Stimulated activated effector memory CD8-positive, alpha-beta T cell treated with anti-CD3 and anti-CD28 coated beads, Interleukin-12 subunit alpha, Interleukin-12 subunit beta, amount 100 ng/mL, for 72 hours (primary cell): ENCODE results near the gene STX12.
A peak's percentile ranks its signal among the peaks of the same experiment; 100 is the strongest.
"Not testable (repeated sequence)": the region's sequence is repeated elsewhere in the genome, so short reads cannot be mapped to it uniquely, and the experiment has no call there.

Source experiments
- ATAC-seq: fragments of 150-1000 bp; cut with Tn5 transposase; 2 replicates; pipeline ENCODE4 v1.10.0; 2021
- DNase-seq, 2 donors: peaks; one replicate each; pipeline ENCODE4 v3.0.0; 2021 to 2022; ENCODE audit warnings: low spot score in 2 of 2
- H3K27ac Mint-ChIP-seq: one replicate; pipeline ENCODE4 v1.8.0; 2022; ENCODE audit warnings: mild to moderate bottlenecking, mixed read lengths
- H3K36me3 Mint-ChIP-seq: one replicate; pipeline ENCODE4 v1.8.0; 2022; ENCODE audit warnings: mild to moderate bottlenecking, mixed read lengths
- H3K4me1 Mint-ChIP-seq: one replicate; pipeline ENCODE4 v1.8.0; 2022; ENCODE audit warnings: mixed read lengths
- H3K4me3 Mint-ChIP-seq: one replicate; pipeline ENCODE4 v1.8.0; 2022; ENCODE audit warnings: mild to moderate bottlenecking, mixed read lengths
- H3K9me3 Mint-ChIP-seq: one replicate; pipeline ENCODE4 v1.8.0; 2022; ENCODE audit warnings: mixed read lengths

STX12 gene

DNA sequence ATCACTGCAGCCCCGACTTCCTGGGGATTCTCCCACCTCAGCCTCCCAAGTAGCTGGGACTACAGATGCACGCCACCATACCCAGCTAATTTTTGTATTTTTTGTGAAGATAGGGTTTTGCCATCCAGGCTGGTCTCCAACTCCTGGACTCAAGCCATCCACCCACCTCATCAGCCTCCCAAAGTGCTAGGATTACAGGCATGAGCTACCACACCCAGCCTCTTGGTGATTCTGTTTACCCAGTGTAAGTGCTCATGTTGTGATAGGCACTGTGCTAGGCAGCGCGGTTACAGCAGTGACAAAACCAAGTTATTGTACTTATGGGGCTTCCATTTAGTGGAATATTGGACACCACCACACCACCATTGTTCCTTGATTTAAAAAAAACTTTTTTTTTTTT is 9.7 kb upstream of the STX12 start:
- no peak for DNase-seq
- H3K9me3 Mint-ChIP-seq = no peaks in the 10 kb centered on the region
- no peak overlapping the region for H3K4me3 Mint-ChIP-seq
- peaks cover 34% of the 10 kb centered on the region for H3K36me3 Mint-ChIP-seq
- no peaks in the 10 kb centered on the region for H3K4me1 Mint-ChIP-seq
- H3K27ac Mint-ChIP-seq = peak overlapping the region; percentile 56
- no peak for ATAC-seq

DNA sequence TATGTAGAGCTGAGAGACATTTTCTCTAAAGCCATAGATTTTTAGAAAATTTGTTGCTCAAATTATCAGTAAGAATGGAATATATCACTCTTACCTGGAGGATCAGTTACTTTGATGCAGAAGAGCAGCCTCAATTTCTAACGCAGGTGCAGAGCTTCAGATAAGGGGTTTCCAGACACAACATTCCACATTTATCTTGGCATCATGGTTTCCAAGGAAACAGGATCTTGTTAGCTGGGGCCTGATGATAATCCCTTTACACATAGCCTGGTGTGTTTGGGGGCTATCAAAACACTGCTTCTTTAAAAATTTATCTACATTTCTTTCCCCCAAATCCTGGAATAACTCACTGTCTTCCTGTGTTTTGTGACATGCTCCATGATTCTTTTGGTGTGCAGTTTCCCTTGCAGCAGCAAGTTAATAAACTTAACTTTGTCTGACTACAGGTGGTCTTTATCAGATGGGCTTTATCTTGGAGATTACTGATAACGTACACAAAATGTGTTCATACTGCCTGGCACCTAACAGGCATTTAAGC is 2.7 kb upstream of the STX12 start:
- Mint-ChIP-seq H3K36me3 (peaks cover 14% of the 10 kb centered on the region), H3K4me3 (no peak overlapping the region), H3K27ac (no peak overlapping the region), H3K9me3 (no peaks in the 10 kb centered on the region), H3K4me1 (peaks cover 1% of the 10 kb centered on the region)
- no peak for DNase-seq
- ATAC-seq = no peak

DNA sequence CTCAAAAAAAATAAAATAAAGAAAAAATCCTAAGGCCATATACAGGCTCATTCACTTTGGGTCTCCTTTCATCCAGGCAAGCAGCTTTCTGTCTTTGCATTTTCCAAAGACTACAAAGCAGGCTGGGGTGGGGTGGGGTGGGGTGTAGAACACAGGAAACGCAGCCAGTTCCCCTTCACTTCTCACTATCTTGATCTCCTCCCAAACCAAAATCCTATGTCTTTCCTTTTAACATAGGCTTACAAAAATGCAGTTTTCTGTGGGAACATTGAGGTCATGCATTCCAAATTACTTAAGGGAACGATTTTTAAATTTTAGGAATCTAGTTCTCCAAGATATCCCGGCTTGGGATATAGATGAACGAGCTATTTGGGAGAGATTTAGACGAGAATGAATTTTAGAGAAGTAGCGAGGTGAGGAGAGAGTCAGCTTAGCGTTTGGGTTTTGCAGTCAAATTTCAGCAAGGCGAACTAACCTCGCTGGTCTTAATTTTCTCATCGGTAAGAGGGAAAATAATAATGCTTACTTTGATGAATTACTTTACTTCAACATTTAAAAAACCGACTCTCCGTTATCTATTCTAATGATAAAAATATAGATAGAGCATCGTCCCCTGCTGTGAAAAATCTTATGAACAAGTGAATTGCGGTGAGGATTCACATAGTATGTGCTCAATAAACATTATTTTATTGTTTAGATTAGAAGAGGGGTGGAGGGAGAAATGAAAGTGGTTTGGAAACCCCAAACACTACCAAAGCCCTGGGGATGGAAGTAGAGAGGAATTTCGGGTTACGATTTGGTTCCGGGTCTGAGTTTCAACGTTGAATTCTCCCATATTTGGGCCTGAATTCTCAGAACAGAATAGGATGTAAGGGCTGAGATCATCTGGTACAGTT is 735 bp upstream of the STX12 start:
- H3K36me3 Mint-ChIP-seq = peaks cover 14% of the 10 kb centered on the region
- peaks cover 15% of the 10 kb centered on the region for H3K4me1 Mint-ChIP-seq
- peak overlapping the region; percentile 92 for H3K27ac Mint-ChIP-seq
- H3K4me3 Mint-ChIP-seq = peak overlapping the region; percentile 83
- DNase-seq = no peak
- no peaks in the 10 kb centered on the region for H3K9me3 Mint-ChIP-seq
- no peak for ATAC-seq

DNA sequence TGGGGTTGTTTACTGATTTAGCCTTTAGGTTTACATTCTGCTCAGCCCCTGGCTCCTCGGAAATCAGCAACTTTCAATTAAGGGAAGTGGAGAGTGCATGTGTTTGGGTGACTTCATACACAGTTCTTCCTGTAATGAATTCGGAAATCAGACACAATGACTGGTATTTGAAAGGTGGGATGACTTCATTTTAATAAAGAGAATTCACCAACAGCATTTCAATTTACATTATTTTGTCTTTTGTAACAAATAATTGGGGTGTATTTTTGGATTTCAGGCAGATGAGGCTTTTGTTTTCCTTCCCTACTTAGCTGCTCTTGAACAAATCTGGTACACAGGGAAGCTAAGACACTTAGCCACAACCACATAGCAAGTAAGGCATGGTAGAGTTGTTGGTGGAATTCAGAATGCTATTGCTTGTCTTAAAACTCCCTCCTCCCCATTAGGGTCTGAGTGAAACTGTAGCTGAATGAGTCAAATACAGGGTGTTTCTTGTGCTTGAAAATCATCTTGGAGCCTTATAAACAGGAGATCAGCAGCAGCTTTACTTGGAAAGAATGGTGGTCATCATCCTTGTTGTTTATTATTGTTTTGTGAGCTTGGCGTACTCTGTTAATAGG is 917 bp downstream of the STX12 start:
- DNase-seq = no peak
- ATAC-seq = peak; percentile 27
- Mint-ChIP-seq H3K27ac (peak overlapping the region; percentile 92), H3K36me3 (peaks cover 14% of the 10 kb centered on the region), H3K9me3 (no peaks in the 10 kb centered on the region), H3K4me1 (peaks cover 15% of the 10 kb centered on the region), H3K4me3 (peak overlapping the region; percentile 83)

DNA sequence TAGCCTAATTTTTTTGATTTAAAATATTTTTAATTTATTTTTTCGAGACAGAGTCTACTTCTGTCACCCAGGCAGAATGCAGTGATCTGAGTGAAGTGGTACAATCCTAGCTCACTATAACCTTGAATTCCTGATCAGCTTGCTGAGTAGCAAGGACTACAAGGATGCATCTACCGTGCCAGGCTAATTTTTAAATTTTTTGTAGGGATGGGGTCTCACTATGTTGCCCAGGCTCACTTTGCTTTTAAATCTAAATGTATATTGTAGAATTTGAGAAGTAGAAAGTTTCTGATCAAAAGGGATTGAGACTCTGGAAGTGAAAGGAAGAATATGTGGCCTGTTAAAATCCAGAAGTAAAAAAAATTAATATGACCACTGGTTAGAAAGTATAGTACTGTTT is 1.6 kb downstream of the STX12 start:
- H3K4me3 Mint-ChIP-seq = peak overlapping the region; percentile 83
- ATAC-seq (no peak), DNase-seq (no peak)
- peaks cover 17% of the 10 kb centered on the region for H3K36me3 Mint-ChIP-seq
- H3K9me3 Mint-ChIP-seq = no peaks in the 10 kb centered on the region
- H3K4me1 Mint-ChIP-seq = peaks cover 22% of the 10 kb centered on the region
- no peak overlapping the region for H3K27ac Mint-ChIP-seq

DNA sequence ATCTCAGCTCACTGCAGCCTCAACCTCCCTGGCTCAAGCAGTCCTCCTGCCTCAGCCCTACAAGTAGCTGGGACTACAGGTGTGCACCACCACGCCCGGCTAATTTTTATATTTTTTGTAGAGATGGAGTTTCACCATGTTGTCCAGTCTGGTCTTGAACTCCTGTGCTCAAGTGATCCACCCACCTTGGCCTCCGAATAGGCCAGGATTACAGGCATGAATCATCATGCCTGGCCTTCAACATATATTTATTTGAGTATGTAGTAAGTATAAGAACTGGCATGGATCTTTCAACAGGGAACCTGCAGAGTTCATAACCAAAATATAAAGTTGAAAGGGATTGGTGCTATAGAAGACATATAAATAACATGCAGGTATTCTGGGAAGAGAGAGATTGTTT is 2.3 kb downstream of the STX12 start:
- H3K27ac Mint-ChIP-seq, H3K9me3 Mint-ChIP-seq, ATAC-seq, H3K4me3 Mint-ChIP-seq, DNase-seq: not testable (repeated sequence)
- H3K4me1 Mint-ChIP-seq = peaks cover 26% of the 10 kb centered on the region
- peaks cover 24% of the 10 kb centered on the region for H3K36me3 Mint-ChIP-seq

DNA sequence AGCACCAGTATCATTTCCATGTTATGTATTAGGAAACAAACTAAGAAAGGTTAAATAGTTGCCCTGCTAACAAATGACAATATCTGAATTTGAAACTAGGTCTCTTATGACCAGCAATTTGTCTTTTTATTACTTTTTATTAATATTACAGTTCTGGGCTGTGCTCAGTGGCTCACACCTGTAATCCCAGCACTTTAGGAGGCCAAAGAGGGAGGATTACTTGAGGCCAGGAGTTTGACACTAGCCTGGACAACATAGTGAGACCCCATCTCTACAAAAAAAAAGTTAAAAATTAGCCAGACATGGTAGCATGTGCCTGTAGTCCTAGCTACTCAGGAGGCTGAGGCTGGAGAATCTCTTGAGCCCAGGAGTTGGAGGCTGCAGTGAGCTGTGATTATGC is 3.3 kb downstream of the STX12 start:
- not testable (repeated sequence) for ATAC-seq, H3K9me3 Mint-ChIP-seq, H3K4me3 Mint-ChIP-seq, DNase-seq
- peak overlapping the region; percentile 20 for H3K27ac Mint-ChIP-seq
- H3K36me3 Mint-ChIP-seq = peaks cover 26% of the 10 kb centered on the region
- peaks cover 26% of the 10 kb centered on the region for H3K4me1 Mint-ChIP-seq

DNA sequence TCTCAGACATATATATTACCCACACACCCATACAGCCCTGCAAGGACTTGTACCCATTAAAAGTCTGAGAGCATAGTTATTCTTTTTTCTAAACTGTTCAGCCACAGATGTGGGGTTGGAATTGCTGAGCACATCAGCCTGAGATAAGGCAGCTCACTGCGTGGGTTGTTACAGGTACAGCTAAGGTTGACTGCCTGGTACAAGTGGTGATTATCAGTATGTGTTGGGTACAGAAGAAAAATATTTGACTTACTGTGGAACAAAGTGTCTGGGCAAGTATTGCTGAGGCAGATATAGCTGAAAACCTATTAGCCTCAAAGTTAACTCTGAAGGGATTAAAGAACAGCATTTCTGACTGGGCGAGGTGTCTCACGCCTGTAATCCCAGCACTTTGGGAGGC is 5.0 kb downstream of the STX12 start:
- no peak overlapping the region for H3K4me3 Mint-ChIP-seq
- peaks cover 21% of the 10 kb centered on the region for H3K36me3 Mint-ChIP-seq
- ATAC-seq = no peak
- peaks cover 32% of the 10 kb centered on the region for H3K4me1 Mint-ChIP-seq
- H3K27ac Mint-ChIP-seq = no peak overlapping the region
- no peak for DNase-seq
- H3K9me3 Mint-ChIP-seq = no peaks in the 10 kb centered on the region

DNA sequence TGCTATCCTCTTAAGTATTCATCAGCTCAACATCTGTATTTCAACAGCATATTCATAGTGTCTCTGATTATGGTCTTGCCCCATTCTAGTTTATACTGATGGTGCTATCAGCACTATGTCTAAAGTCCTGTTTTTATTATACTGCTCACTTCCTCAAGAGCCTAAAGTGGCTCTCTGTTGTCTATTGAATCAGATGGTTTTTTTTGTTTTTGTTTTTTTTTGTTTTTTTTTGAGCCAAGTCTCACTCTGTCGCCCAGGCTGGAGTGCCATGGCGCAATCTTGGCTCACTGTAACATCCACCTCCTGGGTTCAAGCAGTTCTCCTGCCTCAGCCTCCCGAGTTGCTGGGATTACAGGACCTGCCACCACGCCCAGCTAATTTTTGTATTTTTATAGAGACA is 6.1 kb downstream of the STX12 start:
- no peak overlapping the region for H3K4me3 Mint-ChIP-seq
- peak overlapping the region; percentile 32 for H3K27ac Mint-ChIP-seq

DNA sequence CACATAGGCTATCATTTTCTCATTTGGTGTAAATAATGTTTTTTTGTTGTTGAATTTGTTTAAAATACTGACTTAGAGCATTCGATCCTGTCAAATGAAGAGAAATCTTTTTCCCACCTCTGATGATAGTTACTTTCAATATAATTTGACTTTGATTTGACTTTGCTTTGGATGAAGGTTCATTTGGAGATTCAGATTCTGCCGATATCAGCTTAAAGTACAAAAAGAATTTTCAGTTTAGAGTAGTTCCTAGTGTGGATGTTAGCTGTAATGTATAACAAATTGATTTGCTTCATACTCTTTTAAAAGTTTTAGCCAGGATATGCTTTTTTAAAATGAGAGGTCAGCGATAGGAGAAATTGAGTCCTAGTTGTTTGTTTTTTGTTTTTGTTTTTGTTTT is 9.9 kb downstream of the STX12 start:
- ATAC-seq (no peak), DNase-seq (no peak)
- Mint-ChIP-seq H3K36me3 (peaks cover 19% of the 10 kb centered on the region), H3K4me1 (peaks cover 34% of the 10 kb centered on the region), H3K4me3 (no peak overlapping the region), H3K9me3 (no peaks in the 10 kb centered on the region), H3K27ac (no peak overlapping the region)

More for the DNA sequence above, 6.1 kb downstream of the STX12 start:
- no peaks in the 10 kb centered on the region for H3K9me3 Mint-ChIP-seq
- ATAC-seq (no peak), DNase-seq (no peak)
- H3K36me3 Mint-ChIP-seq = peaks cover 12% of the 10 kb centered on the region
- peaks cover 32% of the 10 kb centered on the region for H3K4me1 Mint-ChIP-seq

DNA sequence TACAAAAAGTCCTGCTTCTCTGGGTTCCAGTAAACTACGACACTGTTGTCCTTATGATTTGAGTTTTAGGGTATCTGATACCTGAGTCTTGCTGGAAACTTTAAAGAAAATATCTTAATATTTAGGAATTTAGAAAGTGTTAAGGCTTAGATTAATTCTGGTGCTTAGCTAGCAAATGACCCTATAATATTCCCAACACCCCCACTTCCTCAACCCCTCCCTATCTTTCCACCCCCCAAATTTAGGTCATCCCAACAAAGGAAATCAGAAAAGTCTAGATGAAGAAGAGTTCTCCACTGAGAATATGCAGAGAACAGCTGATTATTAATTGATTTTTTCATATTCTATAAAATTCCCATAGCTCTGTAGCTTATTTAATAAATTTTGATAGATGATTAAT is 11.7 kb downstream of the STX12 start:
- H3K4me1 Mint-ChIP-seq = peaks cover 26% of the 10 kb centered on the region
- H3K9me3 Mint-ChIP-seq = no peaks in the 10 kb centered on the region
- DNase-seq (no peak), ATAC-seq (no peak)
- peak overlapping the region; percentile 20 for H3K27ac Mint-ChIP-seq
- H3K36me3 Mint-ChIP-seq = peaks cover 30% of the 10 kb centered on the region
- no peak overlapping the region for H3K4me3 Mint-ChIP-seq

DNA sequence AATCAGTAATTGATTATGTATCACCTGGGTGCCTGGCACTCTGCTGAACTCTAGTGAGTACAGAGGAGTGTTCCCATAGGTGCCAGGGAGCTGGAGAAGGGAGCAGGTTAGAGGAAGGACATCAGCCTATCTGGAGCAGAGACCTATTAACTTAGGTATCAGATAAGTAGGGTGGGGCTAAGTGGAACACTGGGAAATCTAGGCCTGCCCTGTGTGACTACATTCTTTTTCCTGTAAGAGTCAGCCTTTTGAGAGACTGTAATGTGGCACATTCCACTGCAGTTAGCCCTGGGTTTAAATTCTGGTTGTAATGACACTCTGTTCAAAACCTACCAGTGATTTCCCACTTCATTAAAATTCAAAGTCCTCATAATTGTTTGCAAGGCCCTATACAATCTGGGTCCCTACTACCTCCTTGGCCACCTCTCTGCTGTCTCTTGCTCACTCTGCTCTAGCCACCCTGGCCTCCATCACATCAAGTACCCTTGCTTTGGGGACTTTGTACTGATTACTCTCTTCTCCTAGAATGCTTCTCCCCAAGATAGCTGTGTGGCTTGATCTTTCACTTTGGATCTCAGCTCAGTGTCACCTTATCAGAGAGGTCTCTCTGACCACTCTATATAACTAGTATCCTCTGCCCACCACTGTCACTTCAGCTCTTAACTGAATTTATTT is 12.9 kb downstream of the STX12 start:
- Mint-ChIP-seq H3K9me3 (no peaks in the 10 kb centered on the region), H3K27ac (peak overlapping the region; percentile 20), H3K4me1 (peaks cover 22% of the 10 kb centered on the region), H3K36me3 (peaks cover 34% of the 10 kb centered on the region), H3K4me3 (no peak overlapping the region)
- ATAC-seq = no peak
- no peak for DNase-seq

DNA sequence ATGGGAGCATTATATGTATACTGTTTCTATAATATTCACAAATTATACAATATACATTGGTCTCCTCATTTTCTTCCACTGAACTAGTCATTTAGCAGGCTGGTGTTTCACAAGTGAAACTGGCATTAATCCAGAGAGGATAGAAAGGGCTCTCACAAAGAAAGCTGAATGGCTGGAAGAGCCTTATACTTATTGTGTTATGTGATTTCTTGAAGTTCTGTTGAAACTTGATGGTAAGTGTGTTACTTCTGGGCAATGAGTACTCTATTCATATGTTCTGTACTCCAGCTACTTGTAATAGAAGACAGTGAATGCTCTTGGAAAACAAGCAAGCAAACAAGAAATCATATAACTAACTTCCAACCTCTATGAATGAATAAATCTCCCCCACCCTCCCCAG is 14.9 kb downstream of the STX12 start:
- DNase-seq (no peak), ATAC-seq (no peak)
- H3K4me1 Mint-ChIP-seq = peaks cover 17% of the 10 kb centered on the region
- H3K36me3 Mint-ChIP-seq = peaks cover 50% of the 10 kb centered on the region
- H3K4me3 Mint-ChIP-seq = no peak overlapping the region
- H3K9me3 Mint-ChIP-seq = no peaks in the 10 kb centered on the region
- peak overlapping the region; percentile 27 for H3K27ac Mint-ChIP-seq

DNA sequence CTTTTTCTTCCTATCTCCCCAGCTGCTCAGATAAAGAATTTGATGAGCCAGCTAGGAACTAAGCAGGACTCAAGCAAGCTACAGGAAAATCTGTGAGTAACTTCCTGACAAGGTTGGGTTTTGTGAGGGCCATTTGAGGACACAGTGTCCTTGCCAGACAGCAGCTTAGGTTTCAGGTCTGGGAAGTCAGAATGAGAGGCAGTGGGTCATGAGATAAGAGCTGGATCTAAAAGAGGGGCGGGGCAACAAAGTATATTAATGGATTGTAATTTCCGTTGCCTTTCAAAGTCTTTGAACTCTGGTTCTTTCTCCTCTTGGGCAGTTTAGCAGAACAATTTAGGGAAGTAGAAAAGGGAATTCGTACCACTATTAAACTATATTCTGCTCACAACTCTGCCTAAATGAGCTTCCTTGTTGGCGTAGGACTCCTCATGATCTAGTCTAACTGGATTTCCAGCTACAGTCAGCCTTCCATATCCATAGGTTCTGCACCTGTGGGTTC is 16.6 kb downstream of the STX12 start:
- Mint-ChIP-seq H3K36me3 (peaks cover 67% of the 10 kb centered on the region), H3K9me3 (no peaks in the 10 kb centered on the region), H3K27ac (no peak overlapping the region), H3K4me1 (peaks cover 17% of the 10 kb centered on the region), H3K4me3 (no peak overlapping the region)
- DNase-seq (peak in 1 of 2 donors; percentile 23), ATAC-seq (no peak)

DNA sequence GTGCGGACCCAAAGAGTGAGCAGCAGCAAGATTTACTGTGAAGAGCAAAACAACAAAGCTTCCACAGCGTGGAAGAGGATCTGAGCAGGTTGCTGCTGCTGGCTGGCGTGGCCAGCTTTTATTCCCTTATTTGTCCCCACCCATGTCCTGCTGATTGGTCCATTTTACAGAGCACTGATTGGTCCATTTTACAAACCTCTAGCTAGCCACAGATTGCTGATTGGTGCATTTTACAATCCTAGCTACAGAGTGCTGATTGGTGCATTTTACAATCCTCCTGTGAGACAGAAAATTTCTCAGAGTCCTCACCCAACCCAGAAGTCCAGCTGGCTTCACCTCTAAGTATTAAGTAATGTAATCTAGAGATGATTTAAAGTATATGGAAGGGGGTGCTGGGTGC is 17.3 kb downstream of the STX12 start:
- not testable (repeated sequence) for H3K9me3 Mint-ChIP-seq, H3K27ac Mint-ChIP-seq, H3K4me3 Mint-ChIP-seq, ATAC-seq
- peak in 1 of 2 donors; percentile 26 for DNase-seq
- Mint-ChIP-seq H3K36me3 (peaks cover 74% of the 10 kb centered on the region), H3K4me1 (peaks cover 14% of the 10 kb centered on the region)
